Astrocyte (in vitro differentiated cells and primary cell): ENCODE results near the gene CACNA2D1.

Source experiments
- EZH2 ChIP-seq: IDR thresholded peaks from 2 replicates; pipeline ENCODE4 v1.6.1; 2012; ENCODE audit warnings: mild to moderate bottlenecking, low read length, inconsistent platforms; ENCODE audit not compliant: insufficient read depth
- TF ChIP-seq, protein P1 (sequence below): IDR thresholded peaks from 2 replicates; pipeline ENCODE4 v1.5.1; 2011; ENCODE audit warnings: low read depth, mild to moderate bottlenecking, inconsistent platforms, low read length, moderate library complexity; ENCODE audit not compliant: insufficient read depth

DNA sequence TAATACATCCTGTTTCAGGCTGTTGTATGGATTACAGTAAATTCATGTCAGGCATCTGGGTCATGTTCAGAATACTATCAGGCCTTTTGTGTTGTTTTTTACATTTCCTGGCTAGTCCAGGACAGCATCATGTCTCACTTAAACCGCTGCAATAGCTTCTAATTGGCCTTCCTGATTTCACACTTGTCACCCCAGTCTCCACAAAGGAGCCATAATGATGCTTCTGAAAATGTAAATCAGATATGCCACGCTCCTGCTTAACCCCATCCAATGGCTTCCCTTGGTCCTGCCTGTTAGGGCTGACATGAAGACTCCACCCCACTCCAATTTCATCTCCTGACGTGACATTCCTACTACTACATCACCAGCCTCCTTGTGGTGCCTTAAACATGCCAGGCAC, 220.0 kb downstream of the CACNA2D1 start:
- TF ChIP-seq, protein P1, sequence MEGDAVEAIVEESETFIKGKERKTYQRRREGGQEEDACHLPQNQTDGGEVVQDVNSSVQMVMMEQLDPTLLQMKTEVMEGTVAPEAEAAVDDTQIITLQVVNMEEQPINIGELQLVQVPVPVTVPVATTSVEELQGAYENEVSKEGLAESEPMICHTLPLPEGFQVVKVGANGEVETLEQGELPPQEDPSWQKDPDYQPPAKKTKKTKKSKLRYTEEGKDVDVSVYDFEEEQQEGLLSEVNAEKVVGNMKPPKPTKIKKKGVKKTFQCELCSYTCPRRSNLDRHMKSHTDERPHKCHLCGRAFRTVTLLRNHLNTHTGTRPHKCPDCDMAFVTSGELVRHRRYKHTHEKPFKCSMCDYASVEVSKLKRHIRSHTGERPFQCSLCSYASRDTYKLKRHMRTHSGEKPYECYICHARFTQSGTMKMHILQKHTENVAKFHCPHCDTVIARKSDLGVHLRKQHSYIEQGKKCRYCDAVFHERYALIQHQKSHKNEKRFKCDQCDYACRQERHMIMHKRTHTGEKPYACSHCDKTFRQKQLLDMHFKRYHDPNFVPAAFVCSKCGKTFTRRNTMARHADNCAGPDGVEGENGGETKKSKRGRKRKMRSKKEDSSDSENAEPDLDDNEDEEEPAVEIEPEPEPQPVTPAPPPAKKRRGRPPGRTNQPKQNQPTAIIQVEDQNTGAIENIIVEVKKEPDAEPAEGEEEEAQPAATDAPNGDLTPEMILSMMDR = no peak
- TF ChIP-seq EZH2 = no peak
